Measurements from ENCODE around the gene CLPTM1L.

Gene CLPTM1L

GRCh38 chr5:1356873-1357787 is 12.2 kb upstream of the CLPTM1L start:
- Histone ChIP-seq H3K9me3 (ENCODE audit: control insufficient read depth in 1 of 2, low read length in 2 of 2) (no peaks in the 10 kb centered on the region), H3K27me3 (ENCODE audit: low read depth, low read length) (peaks cover 4% of the 10 kb centered on the region), H3K27ac (ENCODE audit: low read length) (no peak overlapping the region)

DNA sequence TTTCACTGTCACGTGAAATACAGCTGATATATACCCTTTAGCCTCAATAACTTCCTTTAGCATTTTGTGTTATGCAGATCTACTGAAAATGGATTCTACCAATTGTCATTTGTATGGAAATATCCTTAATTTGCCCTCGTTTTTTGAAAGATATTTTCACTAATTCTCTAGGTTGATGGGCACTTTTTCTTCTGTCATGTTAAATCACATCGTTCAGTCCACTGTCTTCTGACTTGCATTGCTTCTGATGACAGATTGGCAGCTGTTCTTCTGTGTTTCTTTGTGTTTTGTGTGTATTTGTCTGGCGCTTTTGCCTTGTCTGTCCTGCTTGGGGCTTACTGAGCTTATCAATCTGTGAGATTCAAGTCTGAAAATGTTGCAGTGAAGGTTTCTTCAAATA is 9.7 kb upstream of the CLPTM1L start:
- Histone ChIP-seq H3K4me3 (ENCODE audit: low read depth in 1 of 2, low read length in 2 of 2) (no peak overlapping the region), H3K9me3 (ENCODE audit: control insufficient read depth in 1 of 2, low read length in 2 of 2) (no peaks in the 10 kb centered on the region), H3K36me3 (ENCODE audit: control insufficient read depth in 1 of 2, insufficient read depth in 2 of 2, low read length in 2 of 2) (no peaks in the 10 kb centered on the region), H3K27me3 (ENCODE audit: low read depth, low read length) (no peaks in the 10 kb centered on the region), H3K4me1 (ENCODE audit: control insufficient read depth in 1 of 2, insufficient read depth in 2 of 2, low read length in 2 of 2) (no peaks in the 10 kb centered on the region), H3K27ac (ENCODE audit: low read length) (no peak overlapping the region)

More at GRCh38 chr5:1356873-1357787, 12.2 kb upstream of the CLPTM1L start:
- no peaks in the 10 kb centered on the region for H3K4me1 ChIP-seq (ENCODE audit: control insufficient read depth in 1 of 2, insufficient read depth in 2 of 2, low read length in 2 of 2)
- H3K36me3 ChIP-seq (ENCODE audit: control insufficient read depth in 1 of 2, insufficient read depth in 2 of 2, low read length in 2 of 2) = no peaks in the 10 kb centered on the region
- no peak overlapping the region for H3K4me3 ChIP-seq (ENCODE audit: low read depth in 1 of 2, low read length in 2 of 2)

DNA sequence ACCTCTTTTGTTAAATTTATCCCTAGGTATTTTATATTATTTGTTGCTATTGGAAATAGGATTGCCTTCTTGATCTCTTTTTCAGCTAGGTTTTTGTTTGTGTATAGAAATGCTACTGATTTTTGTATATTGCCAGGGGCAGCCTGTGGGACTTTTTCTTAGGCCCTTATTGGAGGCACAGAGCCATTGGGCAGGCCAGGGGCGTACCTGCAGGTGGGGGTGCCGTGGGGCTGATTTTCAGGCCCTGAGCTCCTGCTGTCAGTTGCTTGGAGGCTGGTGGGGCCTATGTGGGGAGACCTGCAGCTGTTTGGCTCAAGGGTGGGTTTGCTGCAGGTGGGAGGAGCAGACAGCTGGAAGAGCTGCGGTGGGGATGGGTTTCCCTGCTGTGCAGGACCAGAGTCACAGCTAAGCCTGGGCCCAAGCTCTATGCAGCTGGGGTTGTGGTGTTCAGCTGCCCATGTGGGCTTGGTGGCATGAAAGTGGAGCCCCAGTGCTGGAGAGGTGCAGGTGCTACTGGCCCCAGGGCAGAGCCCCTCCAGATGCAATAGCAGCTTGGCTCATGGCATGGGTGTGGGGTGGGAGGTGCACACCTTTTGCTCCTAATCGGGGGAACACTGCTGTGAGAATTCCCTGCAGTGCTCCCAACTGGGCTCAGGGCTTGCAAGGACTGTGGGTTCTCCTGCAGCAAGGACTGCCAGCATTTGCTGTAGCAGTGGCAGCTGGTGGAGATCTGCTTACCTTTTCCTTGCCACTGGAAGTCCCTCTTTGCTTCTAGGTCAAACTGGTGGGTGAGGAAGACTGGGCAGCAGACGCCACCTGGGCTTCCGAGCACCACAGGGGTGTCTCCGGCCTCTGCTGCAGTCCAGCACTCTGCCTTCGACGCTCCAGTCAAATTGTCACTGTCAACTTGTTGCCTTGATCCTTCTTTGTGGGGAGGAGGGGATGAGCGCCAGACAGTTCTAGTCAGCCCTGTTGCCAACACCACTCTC is 7.6 kb upstream of the CLPTM1L start:
- Histone ChIP-seq H3K27me3 (ENCODE audit: low read depth, low read length) (no peaks in the 10 kb centered on the region), H3K36me3 (ENCODE audit: control insufficient read depth in 1 of 2, insufficient read depth in 2 of 2, low read length in 2 of 2) (no peaks in the 10 kb centered on the region), H3K9me3 (ENCODE audit: control insufficient read depth in 1 of 2, low read length in 2 of 2) (no peaks in the 10 kb centered on the region), H3K4me3 (ENCODE audit: low read depth in 1 of 2, low read length in 2 of 2) (no peak overlapping the region), H3K27ac (ENCODE audit: low read length) (no peak overlapping the region), H3K4me1 (ENCODE audit: control insufficient read depth in 1 of 2, insufficient read depth in 2 of 2, low read length in 2 of 2) (no peaks in the 10 kb centered on the region)

GRCh38 chr5:1351156-1351555 is 6.3 kb upstream of the CLPTM1L start:
- Histone ChIP-seq H3K36me3 (ENCODE audit: control insufficient read depth in 1 of 2, insufficient read depth in 2 of 2, low read length in 2 of 2) (no peaks in the 10 kb centered on the region), H3K27me3 (ENCODE audit: low read depth, low read length) (no peaks in the 10 kb centered on the region), H3K4me1 (ENCODE audit: control insufficient read depth in 1 of 2, insufficient read depth in 2 of 2, low read length in 2 of 2) (peaks cover 0 to 2% of the 10 kb centered on the region in 2 donors), H3K9me3 (ENCODE audit: control insufficient read depth in 1 of 2, low read length in 2 of 2) (no peaks in the 10 kb centered on the region), H3K4me3 (ENCODE audit: low read depth in 1 of 2, low read length in 2 of 2) (no peak overlapping the region), H3K27ac (ENCODE audit: low read length) (no peak overlapping the region)

GRCh38 chr5:1349246-1349645 is 4.3 kb upstream of the CLPTM1L start:
- Histone ChIP-seq H3K36me3 (ENCODE audit: control insufficient read depth in 1 of 2, insufficient read depth in 2 of 2, low read length in 2 of 2) (no peaks in the 10 kb centered on the region), H3K27ac (ENCODE audit: low read length) (no peak overlapping the region), H3K4me3 (ENCODE audit: low read depth in 1 of 2, low read length in 2 of 2) (no peak overlapping the region), H3K27me3 (ENCODE audit: low read depth, low read length) (no peaks in the 10 kb centered on the region), H3K4me1 (ENCODE audit: control insufficient read depth in 1 of 2, insufficient read depth in 2 of 2, low read length in 2 of 2) (peaks cover 3 to 13% of the 10 kb centered on the region in 2 donors), H3K9me3 (ENCODE audit: control insufficient read depth in 1 of 2, low read length in 2 of 2) (no peaks in the 10 kb centered on the region)

- Histone ChIP-seq H3K27ac (ENCODE audit: low read length) (no peak overlapping the region), H3K36me3 (ENCODE audit: control insufficient read depth in 1 of 2, insufficient read depth in 2 of 2, low read length in 2 of 2) (no peaks in the 10 kb centered on the region), H3K27me3 (ENCODE audit: low read depth, low read length) (no peaks in the 10 kb centered on the region), H3K4me1 (ENCODE audit: control insufficient read depth in 1 of 2, insufficient read depth in 2 of 2, low read length in 2 of 2) (peaks cover 6 to 16% of the 10 kb centered on the region in 2 donors), H3K4me3 (ENCODE audit: low read depth in 1 of 2, low read length in 2 of 2) (no peak overlapping the region), H3K9me3 (ENCODE audit: control insufficient read depth in 1 of 2, low read length in 2 of 2) (no peaks in the 10 kb centered on the region)
Measured at GRCh38 chr5:1348986-1349245, 4.0 kb upstream of the CLPTM1L start.

DNA sequence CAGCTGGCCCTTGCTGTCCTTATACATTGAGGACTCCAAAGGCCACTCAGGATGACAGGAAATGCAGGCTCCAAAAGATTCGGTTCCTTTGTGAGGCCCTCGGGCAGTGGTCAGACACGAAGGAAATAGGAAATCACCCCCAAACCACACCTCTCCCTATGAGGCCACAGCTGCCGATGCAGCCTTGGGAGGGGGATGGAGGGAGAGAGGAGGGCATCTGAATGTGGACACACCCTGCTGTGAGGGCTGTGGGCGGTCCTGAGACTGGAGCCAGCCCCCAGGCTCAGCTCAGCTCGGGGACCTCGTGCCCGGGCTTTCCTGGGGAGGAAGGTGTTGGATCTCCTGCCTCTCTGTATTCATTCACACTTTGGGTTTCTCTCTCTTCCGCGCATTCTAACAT is 2.7 kb upstream of the CLPTM1L start:
- no peak overlapping the region for H3K4me3 ChIP-seq (ENCODE audit: low read depth in 1 of 2, low read length in 2 of 2)
- no peak overlapping the region for H3K27ac ChIP-seq (ENCODE audit: low read length)
- H3K27me3 ChIP-seq (ENCODE audit: low read depth, low read length) = no peaks in the 10 kb centered on the region
- no peaks in the 10 kb centered on the region for H3K36me3 ChIP-seq (ENCODE audit: control insufficient read depth in 1 of 2, insufficient read depth in 2 of 2, low read length in 2 of 2)
- H3K4me1 ChIP-seq (ENCODE audit: control insufficient read depth in 1 of 2, insufficient read depth in 2 of 2, low read length in 2 of 2) = peaks cover 7 to 23% of the 10 kb centered on the region in 2 donors
- no peaks in the 10 kb centered on the region for H3K9me3 ChIP-seq (ENCODE audit: control insufficient read depth in 1 of 2, low read length in 2 of 2)

- Histone ChIP-seq H3K27ac (ENCODE audit: low read length) (no peak overlapping the region), H3K27me3 (ENCODE audit: low read depth, low read length) (no peaks in the 10 kb centered on the region), H3K36me3 (ENCODE audit: control insufficient read depth in 1 of 2, insufficient read depth in 2 of 2, low read length in 2 of 2) (peaks cover 6% of the 10 kb centered on the region in 2 donors), H3K9me3 (ENCODE audit: control insufficient read depth in 1 of 2, low read length in 2 of 2) (no peaks in the 10 kb centered on the region), H3K4me3 (ENCODE audit: low read depth in 1 of 2, low read length in 2 of 2) (no peak overlapping the region), H3K4me1 (ENCODE audit: control insufficient read depth in 1 of 2, insufficient read depth in 2 of 2, low read length in 2 of 2) (peaks cover 7 to 23% of the 10 kb centered on the region in 2 donors)
Measured at GRCh38 chr5:1346627-1347440, 1.9 kb upstream of the CLPTM1L start.

GRCh38 chr5:1345876-1346626 is 1.2 kb upstream of the CLPTM1L start:
- no peak overlapping the region for H3K27ac ChIP-seq (ENCODE audit: low read length)
- no peaks in the 10 kb centered on the region for H3K9me3 ChIP-seq (ENCODE audit: control insufficient read depth in 1 of 2, low read length in 2 of 2)

More at GRCh38 chr5:1345876-1346626, 1.2 kb upstream of the CLPTM1L start:
- H3K36me3 ChIP-seq (ENCODE audit: control insufficient read depth in 1 of 2, insufficient read depth in 2 of 2, low read length in 2 of 2) = peaks cover 13 to 14% of the 10 kb centered on the region in 2 donors
- peak overlapping the region; percentile 80 to 84 for H3K4me3 ChIP-seq (ENCODE audit: low read depth in 1 of 2, low read length in 2 of 2)
- no peaks in the 10 kb centered on the region for H3K27me3 ChIP-seq (ENCODE audit: low read depth, low read length)
- peaks cover 7 to 23% of the 10 kb centered on the region in 2 donors for H3K4me1 ChIP-seq (ENCODE audit: control insufficient read depth in 1 of 2, insufficient read depth in 2 of 2, low read length in 2 of 2)

Measured in muscle layer of duodenum (tissue), 2 donors.